Head of caudate nucleus (tissue), 42 donors: ENCODE results near the gene IPO9.
"Not testable (repeated sequence)": the region's sequence is repeated elsewhere in the genome, so short reads cannot be mapped to it uniquely, and the experiment has no call there.

ENCODE experiments used
- DNase-seq, 42 donors: peaks; one replicate each; pipeline versions ENCODE4 v3.0.0 to v3.0.0-alpha.2; 2020 to 2021; ENCODE audit warnings: mixed read lengths in 7 of 42
- intact Hi-C: fragments of 100-400 bp; cut with DNase I; formaldehyde crosslinking; loops from one replicate; pipeline ENCODE4 v1.15.0; 2022

IPO9 gene

GRCh38 chr1:201840490-201840889, 11.5 kb downstream of the IPO9 start:
- intact Hi-C loops, result no loop called here
- no peak for DNase-seq

DNA sequence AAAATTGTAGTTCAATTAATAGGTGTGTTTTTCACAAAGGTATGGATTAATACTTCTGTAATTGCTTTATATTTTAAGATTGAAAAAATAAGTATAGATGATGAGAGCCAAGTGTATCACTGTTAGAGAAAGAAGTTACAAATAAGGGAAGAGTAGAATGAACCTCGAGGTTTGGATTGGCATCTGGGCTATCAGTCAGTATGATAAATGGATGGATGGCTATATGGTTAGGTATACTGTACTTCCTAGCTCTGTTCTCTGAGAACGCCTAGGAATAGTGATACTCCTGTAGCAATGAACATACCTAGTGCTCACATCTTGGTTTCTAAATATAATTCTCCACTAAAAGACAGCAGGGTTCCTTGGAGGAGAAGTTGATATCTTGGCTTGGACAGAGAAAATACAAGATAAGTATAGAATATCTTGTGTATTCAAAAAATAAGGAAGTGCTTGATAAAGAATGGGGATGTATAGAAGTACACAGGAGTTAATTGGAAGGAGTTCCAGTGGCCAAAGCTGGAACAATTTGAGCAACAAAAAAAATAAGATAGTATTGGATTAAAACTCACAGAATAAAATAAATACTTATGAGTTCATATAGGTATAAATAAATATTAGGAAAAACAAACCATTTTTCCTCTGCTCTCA, 12.4 kb downstream of the IPO9 start:
- intact Hi-C loops, result no loop called here
- DNase-seq, result no peak

GRCh38 chr1:201842472-201843027, 13.6 kb downstream of the IPO9 start:
- intact Hi-C loops, result no loop called here
- no peak for DNase-seq

DNA sequence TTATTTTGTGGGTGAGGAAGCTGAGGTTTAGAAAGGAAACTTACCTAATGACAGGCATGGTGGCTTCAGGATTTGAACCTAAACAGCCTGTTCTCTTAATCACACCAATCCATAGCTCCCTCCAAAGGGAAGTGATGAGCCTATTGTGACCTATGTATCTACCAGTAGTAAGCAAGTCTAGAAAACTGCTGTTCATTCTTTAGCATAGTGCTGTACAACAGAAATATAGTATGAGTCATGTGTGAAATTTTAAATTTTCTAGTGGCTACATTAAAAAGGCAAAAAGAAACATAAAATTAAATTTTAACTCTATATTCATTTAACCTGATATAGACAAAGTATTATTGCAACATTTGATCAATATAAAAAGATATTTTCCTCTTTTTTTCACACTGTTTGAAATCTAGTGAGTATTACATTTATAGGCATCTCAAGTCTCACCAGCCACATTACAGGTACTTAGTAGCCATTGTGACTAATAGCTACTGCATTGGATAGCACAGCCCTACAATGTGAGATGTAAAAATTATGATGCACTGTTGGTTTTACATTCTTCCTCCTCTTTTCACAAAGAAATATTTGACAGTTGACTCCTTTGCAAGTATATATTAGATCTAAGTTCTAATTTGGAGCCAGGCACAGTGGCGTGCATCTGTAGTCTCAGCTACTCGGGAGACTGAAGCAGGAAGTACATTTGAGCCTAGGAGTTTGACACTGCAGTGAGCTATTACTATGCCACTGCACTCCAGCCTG, 16.6 kb downstream of the IPO9 start:
- intact Hi-C loops, result no loop called here
- no peak for DNase-seq

DNA sequence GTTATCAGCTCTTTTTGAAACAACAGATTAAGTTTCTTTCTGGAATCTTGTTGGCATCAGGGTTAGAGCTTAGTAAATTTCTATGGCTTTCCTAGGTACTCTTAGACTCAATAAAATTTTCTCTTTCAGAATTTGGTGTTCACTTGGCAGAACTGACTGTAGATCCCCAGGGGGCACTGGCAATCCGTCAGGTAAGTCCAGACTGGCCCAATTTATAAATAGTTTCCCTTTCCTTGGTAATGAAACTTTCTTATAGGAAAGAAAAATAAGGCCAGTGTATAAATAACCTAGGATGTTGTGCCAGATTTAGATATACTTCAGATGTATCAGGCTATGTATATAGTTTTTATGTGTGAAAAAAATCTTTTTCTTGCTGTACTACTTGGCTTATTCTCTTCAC, 18.2 kb downstream of the IPO9 start:
- no peak for DNase-seq
- intact Hi-C loops, result no loop called here

DNA sequence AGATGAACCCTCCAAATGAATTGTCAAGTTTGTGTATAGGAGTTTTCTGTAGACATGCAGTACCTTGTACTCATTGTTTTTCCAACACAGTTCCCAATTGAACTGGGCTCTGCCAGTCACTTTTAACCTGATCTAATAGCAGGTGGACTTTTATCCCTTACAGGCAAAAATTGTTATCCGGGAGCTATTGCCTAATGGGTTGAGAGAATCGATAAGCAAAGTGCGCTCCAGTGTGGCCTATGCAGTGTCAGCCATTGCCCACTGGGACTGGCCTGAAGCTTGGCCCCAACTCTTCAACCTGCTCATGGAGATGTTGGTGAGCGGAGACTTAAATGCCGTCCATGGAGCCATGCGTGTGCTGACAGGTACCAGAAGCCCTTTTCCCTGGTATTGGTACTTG, 19.3 kb downstream of the IPO9 start:
- DNase-seq, result no peak

DNA sequence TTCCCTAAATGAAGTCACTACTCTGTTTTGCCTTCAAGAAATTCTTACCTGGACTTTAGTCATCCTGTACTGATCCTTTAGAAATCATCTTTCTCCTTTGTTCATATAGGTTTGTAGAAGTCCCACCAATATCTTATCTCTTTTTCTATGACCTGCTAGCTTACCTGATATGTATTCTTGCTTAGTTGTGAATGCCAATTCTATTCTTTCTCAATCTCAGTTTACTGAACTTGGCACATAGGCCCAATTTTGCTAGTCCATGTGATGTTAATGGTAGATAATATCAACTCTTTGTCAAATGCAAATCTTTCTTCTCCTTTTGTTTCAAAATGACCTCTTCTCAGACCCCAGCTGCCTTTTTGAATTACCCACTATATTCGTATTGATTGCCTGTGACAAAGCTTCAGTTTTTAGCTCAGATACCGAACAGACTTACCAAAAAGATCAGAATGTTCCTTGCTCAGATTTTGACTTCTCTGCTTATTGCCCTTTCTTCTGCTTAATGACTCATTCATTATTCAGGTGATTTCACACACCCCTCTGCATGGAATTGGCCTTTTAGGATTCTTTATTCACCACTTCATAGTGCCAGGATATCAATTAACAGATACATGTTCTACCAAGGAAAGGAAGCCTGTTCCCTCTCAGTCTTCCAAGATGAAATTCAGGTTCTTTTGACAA, 20.6 kb downstream of the IPO9 start:
- no peak for DNase-seq
- intact Hi-C loops, result no loop called here

More for the DNA sequence above, 19.3 kb downstream of the IPO9 start:
- intact Hi-C loops, result no loop called here

GRCh38 chr1:201850053-201850397, 21.1 kb downstream of the IPO9 start:
- no peak for DNase-seq
- intact Hi-C loops, result no loop called here

GRCh38 chr1:201851949-201852348, 23.0 kb downstream of the IPO9 start:
- DNase-seq, result no peak
- intact Hi-C loops, result no loop called here

DNA sequence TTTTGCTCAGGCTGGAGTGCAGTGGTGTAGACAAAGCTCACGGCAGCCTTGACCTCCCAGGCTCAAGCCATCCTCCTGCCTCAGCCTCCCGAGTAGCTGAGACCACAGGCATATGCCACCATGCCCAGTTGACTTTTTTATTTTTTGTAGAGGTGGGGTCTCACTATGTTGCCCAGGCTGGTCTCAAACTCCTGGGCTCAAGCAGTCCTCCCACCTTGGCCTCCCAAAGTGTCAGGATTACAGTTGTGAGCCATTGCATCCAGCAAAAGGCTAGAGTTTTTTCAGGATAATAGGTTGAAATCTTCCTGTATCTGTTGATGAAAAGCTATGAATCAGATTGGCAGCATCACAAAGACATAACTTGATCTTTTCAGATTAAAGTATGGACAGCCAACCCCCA, 27.8 kb downstream of the IPO9 start:
- intact Hi-C loops, DNase-seq: not testable (repeated sequence)

DNA sequence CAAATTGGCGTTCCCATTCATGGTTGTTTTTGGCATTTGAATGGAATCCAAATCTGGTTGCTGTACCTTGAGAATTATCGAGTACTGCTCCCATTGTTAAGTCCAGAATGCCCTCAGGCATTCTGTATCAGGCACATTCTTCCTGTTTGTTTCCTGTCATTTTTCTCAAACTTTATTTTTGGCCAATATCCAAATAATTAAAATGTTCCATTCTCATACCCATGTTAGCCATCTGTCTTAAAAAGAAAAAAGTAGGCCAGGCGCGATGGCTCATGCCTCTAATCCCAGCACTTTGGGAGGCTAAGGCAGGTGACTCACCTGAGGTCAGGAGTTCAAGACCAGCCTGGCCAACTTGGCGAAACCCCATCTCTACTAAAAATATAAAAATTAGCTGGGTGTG, 30.5 kb downstream of the IPO9 start:
- DNase-seq, result no peak
- intact Hi-C loops, result no loop called here

DNA sequence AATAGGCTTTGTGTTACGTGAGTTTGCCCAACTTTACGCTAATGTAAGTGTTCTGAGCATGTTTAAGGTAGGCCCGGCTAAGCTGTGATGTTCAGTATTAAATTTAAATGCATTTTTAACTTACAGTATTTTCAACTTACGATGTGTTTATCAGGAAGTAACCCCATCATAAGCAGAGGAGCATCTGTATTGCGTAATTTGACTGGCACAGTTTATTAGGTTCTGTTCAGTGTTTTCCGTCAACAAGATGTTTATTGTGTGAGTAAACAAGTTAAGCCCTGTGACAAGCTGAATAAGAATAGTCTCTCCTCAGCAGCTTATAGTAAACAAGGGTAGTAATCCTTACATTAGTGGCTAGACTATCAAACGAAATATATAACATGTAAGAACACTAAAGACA, 32.5 kb downstream of the IPO9 start:
- no peak for DNase-seq
- intact Hi-C loops, result no loop called here

GRCh38 chr1:201870397-201870796, 41.4 kb downstream of the IPO9 start:
- DNase-seq, result no peak
- intact Hi-C loops, result no loop called here

DNA sequence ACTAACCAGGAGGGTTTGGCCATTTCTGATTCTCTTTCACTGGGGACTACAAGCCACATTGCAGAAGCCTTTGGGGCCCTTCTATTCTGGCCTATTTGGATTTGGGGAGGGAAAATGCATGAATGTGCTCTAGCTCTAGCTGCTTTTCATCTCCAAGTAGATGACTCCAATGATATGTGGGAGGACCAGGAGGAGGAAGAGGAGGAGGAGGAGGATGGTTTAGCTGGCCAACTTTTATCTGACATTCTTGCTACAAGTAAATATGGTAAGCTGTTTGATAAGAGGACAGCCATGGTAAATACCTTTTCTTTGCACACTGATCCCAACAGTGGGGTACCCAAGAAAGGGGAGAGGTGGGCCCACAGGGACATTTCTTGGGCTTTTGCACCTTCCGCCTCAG, 45.7 kb downstream of the IPO9 start:
- no peak for DNase-seq
- intact Hi-C loops, result loop anchor here (5.0 kb wide), 1 partner anchor 98 kb away; no protein-coding TSS in a partner anchor

DNA sequence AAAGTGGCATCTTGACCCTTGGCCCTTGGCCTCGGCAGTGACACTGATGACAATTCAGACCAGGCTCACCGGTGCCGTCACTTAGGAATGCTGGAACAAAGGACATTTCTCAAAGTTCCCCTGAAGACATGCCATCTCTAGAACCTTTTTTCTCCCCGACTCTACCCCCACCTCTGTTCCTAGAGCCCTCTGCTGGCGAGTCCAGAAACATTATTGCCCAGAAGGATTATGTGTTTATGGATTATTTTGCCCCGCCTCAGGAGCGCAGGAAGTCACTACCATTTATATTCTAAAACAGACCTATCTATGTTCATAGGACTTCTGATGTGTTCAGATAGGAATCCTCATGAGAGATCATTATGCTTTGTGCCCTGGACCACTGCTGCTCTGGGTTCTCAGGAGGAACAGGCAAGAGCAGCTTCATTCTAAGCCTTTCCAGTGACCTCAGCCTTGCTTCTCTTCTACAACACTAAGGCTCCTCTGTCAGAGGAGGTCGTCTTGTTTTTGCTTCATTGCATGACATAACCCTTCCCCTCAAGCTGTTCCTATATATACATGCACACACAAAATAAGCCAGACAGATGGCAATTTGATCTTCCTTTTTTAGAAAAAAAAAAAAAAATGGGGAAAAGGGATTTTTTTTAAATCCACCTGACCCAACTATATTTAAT, 47.3 kb downstream of the IPO9 start:
- intact Hi-C loops, result loop anchor here (5.0 kb wide), 1 partner anchor 96 kb away; no protein-coding TSS in a partner anchor
- peak in 6 of 42 donors; percentile 33 to 69 (median 47) for DNase-seq

DNA sequence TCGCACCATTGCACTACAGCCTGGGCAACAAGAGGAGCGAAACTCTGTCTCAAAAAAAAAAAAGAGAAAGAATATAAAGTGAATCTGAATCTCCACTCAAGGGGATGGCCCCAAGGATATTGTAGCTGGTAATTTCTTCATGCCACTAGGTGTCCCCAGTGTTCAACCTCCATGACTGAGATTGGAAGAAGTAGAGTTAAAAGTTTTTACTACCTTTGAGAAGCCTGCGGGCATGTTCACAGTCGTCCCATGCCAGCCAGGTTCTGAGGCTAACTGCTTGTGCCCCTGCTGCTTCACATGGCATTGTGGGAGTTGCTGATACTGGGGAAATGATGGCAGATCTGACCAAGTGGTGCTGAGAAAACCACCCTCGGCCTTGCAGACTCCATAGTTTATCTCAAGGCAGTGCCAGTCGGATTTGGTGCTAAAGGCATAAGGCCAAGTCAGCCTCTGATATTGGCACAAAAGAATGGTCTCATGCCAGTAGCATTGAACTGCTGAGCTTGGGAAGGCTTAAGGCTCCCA, 49.0 kb downstream of the IPO9 start:
- peak in 26 of 42 donors; percentile 22 to 84 (median 58) for DNase-seq
- intact Hi-C loops, result loop anchor here (5.0 kb wide), 1 partner anchor 94 kb away; no protein-coding TSS in a partner anchor

GRCh38 chr1:201880928-201881571, 52.1 kb downstream of the IPO9 start:
- peak in 1 of 42 donors; percentile 18 for DNase-seq
- intact Hi-C loops, result no loop called here

- intact Hi-C loops, result no loop called here
- DNase-seq, result peak in 2 of 42 donors; percentile 10 to 16
Measured at GRCh38 chr1:201881617-201882016, 52.7 kb downstream of the IPO9 start.
